ENCODE measurements around the gene GSC.

DNA sequence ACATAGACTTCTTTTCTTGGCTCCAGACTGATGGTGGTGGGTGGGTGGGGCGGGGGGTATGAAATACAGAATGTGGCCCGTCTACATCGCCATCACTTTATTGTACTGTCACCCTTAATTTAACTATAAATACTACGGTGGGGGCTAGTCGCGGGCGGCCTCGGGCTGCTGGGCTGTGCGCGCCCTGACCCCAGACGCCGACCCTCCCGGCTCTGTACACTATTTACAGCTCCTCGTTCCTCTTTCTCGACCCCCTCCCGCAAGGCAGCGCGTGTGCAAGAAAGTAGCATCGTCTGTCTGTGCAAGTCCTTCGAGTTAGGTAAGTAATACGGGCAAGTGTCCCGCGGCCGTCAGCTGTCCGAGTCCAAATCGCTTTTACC lies 1.8 kb downstream of the GSC start:
- TF ChIP-seq, protein P1, sequence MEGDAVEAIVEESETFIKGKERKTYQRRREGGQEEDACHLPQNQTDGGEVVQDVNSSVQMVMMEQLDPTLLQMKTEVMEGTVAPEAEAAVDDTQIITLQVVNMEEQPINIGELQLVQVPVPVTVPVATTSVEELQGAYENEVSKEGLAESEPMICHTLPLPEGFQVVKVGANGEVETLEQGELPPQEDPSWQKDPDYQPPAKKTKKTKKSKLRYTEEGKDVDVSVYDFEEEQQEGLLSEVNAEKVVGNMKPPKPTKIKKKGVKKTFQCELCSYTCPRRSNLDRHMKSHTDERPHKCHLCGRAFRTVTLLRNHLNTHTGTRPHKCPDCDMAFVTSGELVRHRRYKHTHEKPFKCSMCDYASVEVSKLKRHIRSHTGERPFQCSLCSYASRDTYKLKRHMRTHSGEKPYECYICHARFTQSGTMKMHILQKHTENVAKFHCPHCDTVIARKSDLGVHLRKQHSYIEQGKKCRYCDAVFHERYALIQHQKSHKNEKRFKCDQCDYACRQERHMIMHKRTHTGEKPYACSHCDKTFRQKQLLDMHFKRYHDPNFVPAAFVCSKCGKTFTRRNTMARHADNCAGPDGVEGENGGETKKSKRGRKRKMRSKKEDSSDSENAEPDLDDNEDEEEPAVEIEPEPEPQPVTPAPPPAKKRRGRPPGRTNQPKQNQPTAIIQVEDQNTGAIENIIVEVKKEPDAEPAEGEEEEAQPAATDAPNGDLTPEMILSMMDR (conservative IDR thresholded peaks at IDR 0.05; ENCODE audit: low read length): no peak
- no peak for TF ChIP-seq EZH2phosphoT487 (IDR thresholded peaks at IDR 0.05; ENCODE audit: borderline replicate concordance, low read depth, low read length)
